GM12878 (cell line): ENCODE measurements around the gene DRAP1. TPM values are rescaled to one million over a fixed set of nuclear protein-coding genes. Genes with fewer than 3 reads are reported as not detected.

Experiments
- ATAC-seq: fragments of 200-7000 bp; cut with Tn5 transposase; 3 replicates; pipeline ENCODE4 v1.9.1; 2020; ENCODE audit warnings: mild to moderate bottlenecking, moderate library complexity
- BruUV-seq: library from RNA; stranded (reverse); fragments of 400-500 nt; replicated peaks from 2 replicates; lab custom pipeline; 2021; lab: Mats Ljungman, UMichigan
- CTCF ChIA-PET: fragments of 300-600 bp; sonication (Branson Sonifier 250); formaldehyde crosslinking; extraction: SDS; loops from one replicate; lab custom pipeline; 2021; ENCODE audit warnings: inconsistent platforms; lab: Yijun Ruan, JAX
- POLR2A ChIA-PET: fragments of 350-600 bp; formaldehyde crosslinking; extraction: SDS; loops from one replicate; lab custom pipeline; 2021; ENCODE audit warnings: inconsistent platforms; lab: Charles Lee
- RAD21 ChIA-PET: fragments of 300-600 bp; sonication (Branson Sonifier 250); formaldehyde crosslinking; loops from one replicate; lab custom pipeline; 2023; ENCODE audit warnings: antibody characterized with exemption; ENCODE audit not compliant: unreplicated experiment; lab: Charles Lee
- SMC1A ChIA-PET: fragments of 300-600 bp; sonication (Branson Sonifier 250); formaldehyde crosslinking; loops from one replicate; lab custom pipeline; 2023; ENCODE audit not compliant: unreplicated experiment, uncharacterized antibody; lab: Charles Lee
- DNase-seq: peaks from one replicate; pipeline ENCODE4 v3.0.0-alpha.2; 2011; ENCODE audit warnings: low read depth, low spot score
- FAIRE-seq: peaks from 3 replicates; lab custom pipeline; 2011; peaks lifted over from hg19 to GRCh38; lab: Jason Lieb, UNC
- H2AFZ ChIP-seq: 2 replicates; pipeline ENCODE4 v1.6.0; 2011; ENCODE audit warnings: low read depth, low read length, control low read depth; ENCODE audit not compliant: control insufficient read depth
- H3K27ac ChIP-seq: 2 replicates; pipeline ENCODE4 v1.5.1; 2011; ENCODE audit warnings: control low read depth; ENCODE audit not compliant: control insufficient read depth, insufficient read depth
- H3K27me3 ChIP-seq, 2 experiments: replicated peaks in 1 of 2; 2 replicates each; pipeline versions ENCODE4 v1.6.0 to v1.6.1; 2011; ENCODE audit warnings: low read length in 1 of 2; ENCODE audit not compliant: control insufficient read depth in 2 of 2, insufficient read depth in 2 of 2
- H3K36me3 ChIP-seq, 2 experiments: 2 replicates each; pipeline ENCODE4 v1.5.1; 2011; ENCODE audit warnings: low read length in 1 of 2; ENCODE audit not compliant: control insufficient read depth in 2 of 2, insufficient read depth in 2 of 2
- H3K4me1 ChIP-seq: 2 replicates; pipeline ENCODE4 v1.6.1; 2011; ENCODE audit warnings: mild to moderate bottlenecking, low read length, moderate library complexity, mixed read lengths; ENCODE audit not compliant: control insufficient read depth, insufficient read depth
- H3K4me2 ChIP-seq: 2 replicates; pipeline ENCODE4 v1.6.0; 2011; ENCODE audit warnings: control low read depth; ENCODE audit not compliant: control insufficient read depth, insufficient read depth
- H3K4me3 ChIP-seq: fragments of 200-600 bp; sonication (generic); 2 replicates; pipeline ENCODE4 v1.5.1; 2016
- H3K79me2 ChIP-seq: 2 replicates; pipeline ENCODE4 v1.6.0; 2011; ENCODE audit warnings: low read length; ENCODE audit not compliant: control insufficient read depth, insufficient read depth
- H3K9ac ChIP-seq: 2 replicates; pipeline ENCODE4 v1.8.0; 2011; ENCODE audit warnings: low read length, control low read depth, mixed read lengths; ENCODE audit not compliant: control insufficient read depth, insufficient read depth
- H3K9me3 ChIP-seq: replicated peaks from 3 replicates; pipeline ENCODE4 v1.5.1; 2011; ENCODE audit warnings: mild to moderate bottlenecking, low read length; ENCODE audit not compliant: control insufficient read depth, insufficient read depth
- H4K20me1 ChIP-seq: 2 replicates; pipeline ENCODE4 v1.6.0; 2011; ENCODE audit not compliant: control insufficient read depth, insufficient read depth
- BCL3 ChIP-seq: IDR thresholded peaks from 2 replicates; pipeline ENCODE4 v1.6.1; 2011; ENCODE audit warnings: borderline replicate concordance, low read depth, mild to moderate bottlenecking, moderate library complexity, low read length; ENCODE audit not compliant: insufficient read depth, poor library complexity, severe bottlenecking
- BRCA1 ChIP-seq: IDR thresholded peaks from 2 replicates; pipeline ENCODE4 v1.6.1; 2011; ENCODE audit warnings: low read depth, low read length, improper control_type of control experiment
- CHD4 ChIP-seq: fragments of 200-600 bp; sonication (generic); IDR thresholded peaks from 2 replicates; pipeline ENCODE4 v1.6.1; 2016; ENCODE audit warnings: mild to moderate bottlenecking
- EED ChIP-seq: sonication (generic); IDR thresholded peaks from 2 replicates; pipeline ENCODE4 v1.6.1; 2016; ENCODE audit warnings: antibody characterized with exemption, low read depth
- EP300 ChIP-seq, 2 experiments: fragments of 150-350 bp in 1 of 2; IDR thresholded peaks; 2 replicates each; pipeline ENCODE4 v1.6.1; 2011 to 2012; ENCODE audit warnings: low read depth in 2 of 2, low read length in 2 of 2, borderline replicate concordance in 1 of 2, improper control_type of control experiment in 1 of 2, inconsistent platforms in 1 of 2; ENCODE audit not compliant: control insufficient read depth in 1 of 2
- ETV6 ChIP-seq, 2 experiments: fragments of 450-650 bp in 1 of 2; IDR thresholded peaks in 1 of 2; conservative IDR thresholded peaks in 1 of 2; 2 replicates each; pipeline ENCODE4 v1.6.1; 2014; ENCODE audit warnings: antibody characterized with exemption in 1 of 2, borderline replicate concordance in 1 of 2, low read depth in 1 of 2, mild to moderate bottlenecking in 1 of 2, moderate library complexity in 1 of 2
- HCFC1 ChIP-seq: fragments of 150-350 bp; IDR thresholded peaks from 2 replicates; pipeline ENCODE4 v1.6.1; 2014; ENCODE audit warnings: low read length
- MAX ChIP-seq: IDR thresholded peaks from 2 replicates; pipeline ENCODE4 v1.6.1; 2012; ENCODE audit warnings: low read depth, low read length, improper control_type of control experiment
- PAX5 ChIP-seq: IDR thresholded peaks from 2 replicates; pipeline ENCODE4 v1.6.1; 2011; ENCODE audit warnings: low read depth, low read length, borderline replicate concordance
- PKNOX1 ChIP-seq: fragments of 450-650 bp; IDR thresholded peaks from 2 replicates; pipeline ENCODE4 v1.6.1; 2016; ENCODE audit warnings: mild to moderate bottlenecking
- POLR2AphosphoS2 ChIP-seq: IDR thresholded peaks from 2 replicates; pipeline ENCODE4 v1.6.1; 2011; ENCODE audit warnings: low read depth, mild to moderate bottlenecking, low read length, improper control_type of control experiment, moderate library complexity
- POLR2AphosphoS5 ChIP-seq: IDR thresholded peaks from 2 replicates; pipeline ENCODE4 v1.6.1; 2011; ENCODE audit warnings: mild to moderate bottlenecking, low read length, inconsistent platforms
- SKIL ChIP-seq: fragments of 450-650 bp; IDR thresholded peaks from 2 replicates; pipeline ENCODE4 v1.6.1; 2017; ENCODE audit warnings: mild to moderate bottlenecking, low read depth, inconsistent platforms; ENCODE audit not compliant: poor library complexity, severe bottlenecking
- SMARCA5 ChIP-seq: fragments of 450-650 bp; IDR thresholded peaks from 2 replicates; pipeline ENCODE4 v1.6.1; 2017; ENCODE audit warnings: mild to moderate bottlenecking
- ZNF622 ChIP-seq: fragments of 450-650 bp; IDR thresholded peaks from 2 replicates; pipeline ENCODE4 v1.6.1; 2017; ENCODE audit warnings: mild to moderate bottlenecking, inconsistent platforms
- WGBS: methylation state at CpG from one replicate; pipeline ENCODE4 v1.1.6; 2016; ENCODE audit warnings: low lambda C conversion rate; ENCODE audit not compliant: insufficient replicate concordance, insufficient coverage; ENCODE audit errors: missing lambda C conversion rate; 5-methylcytosine and 5-hydroxymethylcytosine counted together
- in situ Hi-C: fragments of 300-500 bp; cut with MboI; formaldehyde crosslinking; loops from 9 replicates; pipeline ENCODE4 v1.14.3; 2018; ENCODE audit warnings: mixed read lengths
- intact Hi-C: fragments of 100-400 bp; cut with micrococcal nuclease; formaldehyde crosslinking; loops from one replicate; pipeline ENCODE4 v1.14.2; 2022; ENCODE audit not compliant: unreplicated experiment
- polyA plus RNA-seq, 11 experiments: library from polyadenylated mRNA; depleted of rRNA in 4 of 11; unstranded in 6 of 11; stranded (reverse) in 5 of 11; fragments of >200 nt; fragmentation: Nextera tagmentation in 4 of 11; fragmentation: Illumina TruSeq in 1 of 11; extraction: Ambion mirVana in 4 of 11; extraction: Trizol in 1 of 11; gene quantifications; 1 replicate in 1 of 11; 2 replicates in 10 of 11; pipeline versions ENCODE4 v1.2.1 to v1.2.3, GENCODE V29; 2011 to 2016; ENCODE audit warnings: inconsistent platforms in 2 of 11, missing spikeins in 2 of 11, low read depth in 1 of 11
- total RNA-seq, 4 experiments: library from RNA; depleted of rRNA in 3 of 4; stranded (reverse); fragments of >200 nt in 3 of 4; fragmentation: Illumina TruSeq in 1 of 4; extraction: Trizol in 1 of 4; gene quantifications; 2 replicates each; pipeline versions ENCODE4 v1.2.1 to v1.2.3, GENCODE V29; 2013 to 2021

Gene DRAP1
- total and polyA plus RNA-seq, 10 of the 15 experiments (the other 5 are each of a cell fraction or from before 2014, with no cell fraction given), result 9.4 to 163 (median 114) TPM

- BruUV-seq, result no TSS peak
- SMC1A ChIA-PET, result interaction anchor here (1.1 to 6.7 kb wide), 5 partner anchors 9 to 96 kb away, joined by 3 to 52 read pairs (median 12); partner anchors contain the start of genes CFL1 and MUS81
- POLR2A ChIA-PET, result interaction anchor here (1.2 to 7.4 kb wide), 8 partner anchors 9 to 80 kb away, joined by 3 to 155 read pairs (median 3); partner anchors contain the start of genes CFL1, FOSL1, MUS81 and SART1
- peak overlapping the region; percentile 94 for H3K9ac ChIP-seq
- WGBS, result 13% methylated on average over 10 of the region's 10 CpGs
- TF ChIP-seq POLR2AphosphoS2 (peak; percentile 74), ETV6 (conservative IDR thresholded peaks at IDR 0.05 in 1 of 2, IDR thresholded peaks at IDR 0.05 in 1 of 2; ENCODE audit: borderline replicate concordance in 1 of 2, low read depth in 1 of 2) (no peak), MAX (no peak), EED (no peak), SKIL (no peak), EP300 (IDR thresholded peaks at IDR 0.05; ENCODE audit: borderline replicate concordance in 1 of 2, control insufficient read depth in 1 of 2, low read depth in 2 of 2, low read length in 2 of 2) (no peak), PAX5 (no peak), PKNOX1 (no peak), CHD4 (no peak), SMARCA5 (no peak), HCFC1 (no peak), BCL3 (no peak), BRCA1 (no peak), POLR2AphosphoS5 (peak; percentile 26; the same call in 1 of the 2 replicates), ZNF622 (no peak)
- in situ Hi-C loops, result no loop called here
- no peaks in the 10 kb centered on the region for H4K20me1 ChIP-seq
- H3K4me3 ChIP-seq, result peak overlapping the region; percentile 98
- no peaks in the 10 kb centered on the region for H3K36me3 ChIP-seq
- H3K27me3 ChIP-seq, result no peaks in the 10 kb centered on the region
- 0 out of 2 replicates have a peak overlapping the region, but pooled peaks have one; percentile 22 for H3K27ac ChIP-seq
- FAIRE-seq, result no peak
- H3K79me2 ChIP-seq, result peaks cover 49% of the 10 kb centered on the region
- RAD21 ChIA-PET, result interaction anchor here (1.3 to 8.0 kb wide), 5 partner anchors 8 to 70 kb away, joined by 4 to 76 read pairs (median 18); partner anchors contain the start of genes C11orf68, CFL1, FOSL1 and MUS81
- peak overlapping the region; percentile 99 for H3K4me2 ChIP-seq
- CTCF ChIA-PET, result interaction anchor here (0.8 to 9.2 kb wide), 12 partner anchors 8 to 181 kb away, joined by 3 to 146 read pairs (median 4); partner anchors contain the start of genes BANF1, CFL1, EIF1AD and MUS81
- no peaks in the 10 kb centered on the region for H3K9me3 ChIP-seq
- no peak overlapping the region for H2AFZ ChIP-seq
- intact Hi-C loops, result loop anchor here (5.0 to 10.0 kb wide), 2 partner anchors 35 to 242 kb away; no protein-coding TSS in a partner anchor
- peaks cover 27% of the 10 kb centered on the region for H3K4me1 ChIP-seq
- DNase-seq, result no peak
- no peak for ATAC-seq
Measured at GRCh38 chr11:65892661-65893317, 26.4 kb upstream of the DRAP1 start.
